ENCODE results near the gene WDR86.

The WDR86 gene

GRCh38 chr7:151408839-151409666, 785 bp downstream of the WDR86 start:
- TF ChIP-seq EZH2phosphoT487 (IDR thresholded peaks at IDR 0.05; ENCODE audit: borderline replicate concordance): no peak
- TF ChIP-seq, protein P1, sequence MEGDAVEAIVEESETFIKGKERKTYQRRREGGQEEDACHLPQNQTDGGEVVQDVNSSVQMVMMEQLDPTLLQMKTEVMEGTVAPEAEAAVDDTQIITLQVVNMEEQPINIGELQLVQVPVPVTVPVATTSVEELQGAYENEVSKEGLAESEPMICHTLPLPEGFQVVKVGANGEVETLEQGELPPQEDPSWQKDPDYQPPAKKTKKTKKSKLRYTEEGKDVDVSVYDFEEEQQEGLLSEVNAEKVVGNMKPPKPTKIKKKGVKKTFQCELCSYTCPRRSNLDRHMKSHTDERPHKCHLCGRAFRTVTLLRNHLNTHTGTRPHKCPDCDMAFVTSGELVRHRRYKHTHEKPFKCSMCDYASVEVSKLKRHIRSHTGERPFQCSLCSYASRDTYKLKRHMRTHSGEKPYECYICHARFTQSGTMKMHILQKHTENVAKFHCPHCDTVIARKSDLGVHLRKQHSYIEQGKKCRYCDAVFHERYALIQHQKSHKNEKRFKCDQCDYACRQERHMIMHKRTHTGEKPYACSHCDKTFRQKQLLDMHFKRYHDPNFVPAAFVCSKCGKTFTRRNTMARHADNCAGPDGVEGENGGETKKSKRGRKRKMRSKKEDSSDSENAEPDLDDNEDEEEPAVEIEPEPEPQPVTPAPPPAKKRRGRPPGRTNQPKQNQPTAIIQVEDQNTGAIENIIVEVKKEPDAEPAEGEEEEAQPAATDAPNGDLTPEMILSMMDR (conservative IDR thresholded peaks at IDR 0.05; ENCODE audit: low read length): no peak
- no peaks in the 10 kb centered on the region for H3K36me3 ChIP-seq (ENCODE audit: insufficient read depth, low read length)
- no peaks in the 10 kb centered on the region for H4K20me1 ChIP-seq (ENCODE audit: insufficient read depth, low read length, poor library complexity, severe bottlenecking)
- no peaks in the 10 kb centered on the region for H3K9me2 ChIP-seq (replicated peaks; ENCODE audit: low read depth, low read length)
- H3K79me2 ChIP-seq (ENCODE audit: insufficient read depth, low read length): no peaks in the 10 kb centered on the region
- no peaks in the 10 kb centered on the region for H3K27me3 ChIP-seq (ENCODE audit: insufficient read depth, low read length, poor library complexity, severe bottlenecking)
- H2AFZ ChIP-seq (ENCODE audit: low read length): no peak overlapping the region
- no peaks in the 10 kb centered on the region for H3K4me1 ChIP-seq (ENCODE audit: insufficient read depth, low read length, poor library complexity, severe bottlenecking)
- H3K9me3 ChIP-seq (ENCODE audit: insufficient read depth, low read depth, low read length): no peaks in the 10 kb centered on the region
- H3K4me3 ChIP-seq (ENCODE audit: low read length, poor library complexity, severe bottlenecking): no peak overlapping the region
- H3K9ac ChIP-seq (ENCODE audit: low read depth, low read length, poor library complexity, severe bottlenecking): no peak overlapping the region
- H3K4me2 ChIP-seq (ENCODE audit: low read depth, low read length, poor library complexity, severe bottlenecking): no peak overlapping the region
- H3F3A ChIP-seq (ENCODE audit: low read depth): no peaks in the 10 kb centered on the region

DNA sequence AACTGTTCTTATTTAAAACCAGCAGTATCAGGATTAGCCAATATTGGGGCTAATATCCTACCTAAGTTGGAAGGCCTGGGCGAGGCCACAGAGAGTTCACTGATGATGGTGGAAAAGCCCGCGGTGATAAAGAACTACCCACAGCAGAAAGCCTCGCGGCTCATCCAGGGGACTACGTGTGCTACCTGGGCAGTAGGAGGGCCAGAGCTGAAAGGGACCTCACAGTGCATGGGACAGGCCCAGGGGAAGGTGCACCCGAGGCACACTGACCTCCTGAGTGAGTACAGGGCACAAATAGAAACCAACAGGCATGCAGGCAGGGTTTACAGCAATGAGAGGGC, 1.4 kb downstream of the WDR86 start:
- Histone ChIP-seq H2AFZ (ENCODE audit: low read length) (no peak overlapping the region), H4K20me1 (ENCODE audit: insufficient read depth, low read length, poor library complexity, severe bottlenecking) (no peaks in the 10 kb centered on the region), H3K9me2 (replicated peaks; ENCODE audit: low read depth, low read length) (no peaks in the 10 kb centered on the region), H3K9ac (ENCODE audit: low read depth, low read length, poor library complexity, severe bottlenecking) (no peak overlapping the region), H3K36me3 (ENCODE audit: insufficient read depth, low read length) (no peaks in the 10 kb centered on the region), H3K4me1 (ENCODE audit: insufficient read depth, low read length, poor library complexity, severe bottlenecking) (no peaks in the 10 kb centered on the region), H3K4me3 (ENCODE audit: low read length, poor library complexity, severe bottlenecking) (no peak overlapping the region), H3K4me2 (ENCODE audit: low read depth, low read length, poor library complexity, severe bottlenecking) (no peak overlapping the region), H3K79me2 (ENCODE audit: insufficient read depth, low read length) (no peaks in the 10 kb centered on the region), H3K27me3 (ENCODE audit: insufficient read depth, low read length, poor library complexity, severe bottlenecking) (no peaks in the 10 kb centered on the region), H3K9me3 (ENCODE audit: insufficient read depth, low read depth, low read length) (no peaks in the 10 kb centered on the region), H3F3A (ENCODE audit: low read depth) (no peaks in the 10 kb centered on the region)
- TF ChIP-seq EZH2phosphoT487 (IDR thresholded peaks at IDR 0.05; ENCODE audit: borderline replicate concordance): no peak
- TF ChIP-seq, protein P1 (conservative IDR thresholded peaks at IDR 0.05; ENCODE audit: low read length): no peak

DNA sequence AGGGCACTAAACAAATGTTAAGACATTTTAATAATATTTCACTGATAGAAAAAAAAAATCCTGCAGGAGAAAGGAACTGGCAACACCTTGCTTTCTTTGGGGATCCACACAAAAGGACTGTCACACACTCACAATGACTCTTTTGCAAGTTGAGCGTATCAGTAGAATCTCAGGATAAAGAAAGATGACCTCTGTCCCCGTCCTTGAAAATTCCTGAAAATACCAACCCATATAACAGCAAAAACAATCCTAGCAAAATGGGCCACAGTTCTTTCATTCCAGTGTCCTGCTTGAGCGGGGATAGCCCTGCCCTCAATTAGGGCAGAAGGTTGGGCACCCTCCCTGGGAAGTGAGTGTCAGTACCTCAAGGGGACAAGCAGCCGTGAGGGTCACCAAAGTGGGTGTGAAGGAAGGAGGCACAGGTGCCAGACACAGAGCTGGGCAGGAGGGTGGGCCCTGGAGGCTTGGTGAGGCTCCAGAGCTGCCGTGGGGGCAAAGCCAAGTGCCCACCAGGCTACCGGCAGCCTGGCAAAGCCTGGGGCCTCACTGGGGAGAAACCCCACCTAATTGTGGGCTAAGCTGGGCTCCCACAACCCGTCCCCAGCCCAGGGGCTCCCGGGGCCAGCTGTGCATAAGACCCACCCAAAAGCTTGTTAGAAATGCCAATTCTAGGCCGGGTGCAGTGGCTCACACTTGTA, 2.8 kb downstream of the WDR86 start:
- TF ChIP-seq, protein P1 (conservative IDR thresholded peaks at IDR 0.05; ENCODE audit: low read length): no peak
- no peak for TF ChIP-seq EZH2phosphoT487 (IDR thresholded peaks at IDR 0.05; ENCODE audit: borderline replicate concordance)
- Histone ChIP-seq H2AFZ (ENCODE audit: low read length) (no peak overlapping the region), H3K36me3 (ENCODE audit: insufficient read depth, low read length) (no peaks in the 10 kb centered on the region), H3K79me2 (ENCODE audit: insufficient read depth, low read length) (no peaks in the 10 kb centered on the region), H4K20me1 (ENCODE audit: insufficient read depth, low read length, poor library complexity, severe bottlenecking) (no peaks in the 10 kb centered on the region), H3K4me2 (ENCODE audit: low read depth, low read length, poor library complexity, severe bottlenecking) (no peak overlapping the region), H3K4me3 (ENCODE audit: low read length, poor library complexity, severe bottlenecking) (no peak overlapping the region), H3K9me2 (replicated peaks; ENCODE audit: low read depth, low read length) (no peaks in the 10 kb centered on the region), H3K9me3 (ENCODE audit: insufficient read depth, low read depth, low read length) (no peaks in the 10 kb centered on the region), H3K9ac (ENCODE audit: low read depth, low read length, poor library complexity, severe bottlenecking) (no peak overlapping the region), H3F3A (ENCODE audit: low read depth) (no peaks in the 10 kb centered on the region), H3K27me3 (ENCODE audit: insufficient read depth, low read length, poor library complexity, severe bottlenecking) (no peaks in the 10 kb centered on the region), H3K4me1 (ENCODE audit: insufficient read depth, low read length, poor library complexity, severe bottlenecking) (no peaks in the 10 kb centered on the region)
